Skeletal muscle tissue (tissue), 4 donors: ENCODE measurements around the gene SAP30BP. TPM values are rescaled to one million over a fixed set of nuclear protein-coding genes. Genes with fewer than 3 reads are reported as not detected.

Experiments
- H3K27ac ChIP-seq: one replicate; pipeline ENCODE4 v1.7.0; 2013; ENCODE audit warnings: mild to moderate bottlenecking, low read depth, low read length, inconsistent platforms
- H3K27me3 ChIP-seq, 3 donors: one replicate each; pipeline ENCODE4 v1.7.0; 2013; ENCODE audit warnings: low read length in 3 of 3; ENCODE audit not compliant: control insufficient read depth in 3 of 3, insufficient read depth in 3 of 3
- H3K36me3 ChIP-seq, 3 donors: one replicate each; pipeline ENCODE4 v1.7.0; 2013; ENCODE audit warnings: low read length in 3 of 3; ENCODE audit not compliant: control insufficient read depth in 3 of 3, insufficient read depth in 3 of 3
- H3K4me1 ChIP-seq, 3 donors: one replicate each; pipeline ENCODE4 v1.7.0; 2013; ENCODE audit warnings: low read length in 3 of 3, mild to moderate bottlenecking in 3 of 3; ENCODE audit not compliant: control insufficient read depth in 3 of 3, insufficient read depth in 3 of 3
- H3K4me3 ChIP-seq, 3 donors: one replicate each; pipeline ENCODE4 v1.7.0; 2013; ENCODE audit warnings: low read length in 3 of 3
- H3K9ac ChIP-seq, 3 donors: one replicate each; pipeline ENCODE4 v1.7.0; 2013; ENCODE audit warnings: low read length in 3 of 3, mild to moderate bottlenecking in 3 of 3, moderate library complexity in 2 of 3, low read depth in 1 of 3
- H3K9me3 ChIP-seq, 3 donors: one replicate each; pipeline ENCODE4 v1.7.0; 2013; ENCODE audit warnings: low read length in 3 of 3; ENCODE audit not compliant: control insufficient read depth in 3 of 3
- total RNA-seq: library from RNA; depleted of rRNA; stranded (reverse); fragments of >200 nt; gene quantifications from one replicate; pipeline ENCODE4 v1.2.3, GENCODE V29; 2014
- donor health status: Osteomylitis.

Gene SAP30BP
- total RNA-seq, 1 donor from 2014 or later, result 36.5 TPM

DNA sequence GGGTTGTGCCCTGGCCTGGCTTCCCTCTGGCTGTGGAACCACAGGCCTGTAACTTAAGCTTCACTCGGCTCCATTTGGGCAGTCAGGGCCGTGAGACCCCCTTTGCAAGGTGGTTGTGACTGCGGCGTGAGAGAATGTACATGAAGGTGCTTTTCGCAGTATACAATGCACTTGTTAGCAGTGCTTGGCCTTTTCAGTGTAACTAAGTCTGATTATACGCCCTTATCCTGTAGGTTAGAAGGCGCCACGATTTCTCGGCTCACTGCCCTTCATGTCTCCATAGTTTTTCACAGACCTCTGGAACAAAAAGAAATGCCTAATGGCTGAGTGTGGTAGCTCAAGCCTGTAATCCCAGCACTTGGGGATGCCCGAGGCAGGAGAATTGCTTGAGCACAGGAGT lies 13.3 kb downstream of the SAP30BP start:
- Histone ChIP-seq H3K36me3 (peaks cover 5 to 8% (median 6%) of the 10 kb centered on the region in 3 donors), H3K9ac (no peak overlapping the region), H3K27ac (peak overlapping the region; percentile 5), H3K4me1 (peaks cover 12 to 21% (median 14%) of the 10 kb centered on the region in 3 donors), H3K27me3 (no peaks in the 10 kb centered on the region), H3K9me3 (no peaks in the 10 kb centered on the region), H3K4me3 (no peak overlapping the region)

GRCh38 chr17:75681289-75681688 lies 14.2 kb downstream of the SAP30BP start:
- Histone ChIP-seq H3K9me3 (no peaks in the 10 kb centered on the region), H3K36me3 (peaks cover 5 to 8% (median 6%) of the 10 kb centered on the region in 3 donors), H3K27ac (no peak overlapping the region), H3K9ac (peak overlapping the region in 1 of 3 donors; percentile 11), H3K4me1 (peaks cover 18 to 23% (median 20%) of the 10 kb centered on the region in 3 donors), H3K4me3 (no peak overlapping the region), H3K27me3 (no peaks in the 10 kb centered on the region)

- Histone ChIP-seq H3K4me1 (peaks cover 33 to 36% (median 35%) of the 10 kb centered on the region in 3 donors), H3K4me3 (no peak overlapping the region), H3K9ac (no peak overlapping the region), H3K9me3 (no peaks in the 10 kb centered on the region), H3K27ac (no peak overlapping the region), H3K36me3 (peaks cover 3 to 5% (median 4%) of the 10 kb centered on the region in 3 donors), H3K27me3 (no peaks in the 10 kb centered on the region)
Observed at GRCh38 chr17:75683583-75683982, 16.4 kb downstream of the SAP30BP start.

- Histone ChIP-seq H3K9me3 (no peaks in the 10 kb centered on the region), H3K27me3 (no peaks in the 10 kb centered on the region), H3K36me3 (peaks cover 3 to 5% (median 3%) of the 10 kb centered on the region in 3 donors), H3K4me3 (no peak overlapping the region), H3K4me1 (peaks cover 35 to 42% (median 40%) of the 10 kb centered on the region in 3 donors), H3K27ac (no peak overlapping the region), H3K9ac (no peak overlapping the region)
Observed at GRCh38 chr17:75684249-75684648, 17.1 kb downstream of the SAP30BP start.

- H3K9ac ChIP-seq, result no peak overlapping the region
- H3K4me1 ChIP-seq, result peaks cover 31 to 45% (median 44%) of the 10 kb centered on the region in 3 donors
- H3K4me3 ChIP-seq, result no peak overlapping the region
- no peak overlapping the region for H3K27ac ChIP-seq
- no peaks in the 10 kb centered on the region for H3K27me3 ChIP-seq
- no peaks in the 10 kb centered on the region for H3K9me3 ChIP-seq
- H3K36me3 ChIP-seq, result peaks cover 0 to 3% (median 3%) of the 10 kb centered on the region in 3 donors
Observed at GRCh38 chr17:75684924-75685323, 17.8 kb downstream of the SAP30BP start.

- H3K36me3 ChIP-seq, result peaks cover 0 to 3% (median 0%) of the 10 kb centered on the region in 3 donors
- peak overlapping the region; percentile 45 for H3K27ac ChIP-seq
- H3K9ac ChIP-seq, result no peak overlapping the region
- peaks cover 31 to 49% (median 46%) of the 10 kb centered on the region in 3 donors for H3K4me1 ChIP-seq
- no peaks in the 10 kb centered on the region for H3K27me3 ChIP-seq
- H3K4me3 ChIP-seq, result no peak overlapping the region
- no peaks in the 10 kb centered on the region for H3K9me3 ChIP-seq
Observed at GRCh38 chr17:75685499-75685898, 18.4 kb downstream of the SAP30BP start.

GRCh38 chr17:75688209-75688825 lies 21.2 kb downstream of the SAP30BP start:
- Histone ChIP-seq H3K4me1 (peaks cover 48 to 74% (median 63%) of the 10 kb centered on the region in 3 donors), H3K9me3 (no peaks in the 10 kb centered on the region)

DNA sequence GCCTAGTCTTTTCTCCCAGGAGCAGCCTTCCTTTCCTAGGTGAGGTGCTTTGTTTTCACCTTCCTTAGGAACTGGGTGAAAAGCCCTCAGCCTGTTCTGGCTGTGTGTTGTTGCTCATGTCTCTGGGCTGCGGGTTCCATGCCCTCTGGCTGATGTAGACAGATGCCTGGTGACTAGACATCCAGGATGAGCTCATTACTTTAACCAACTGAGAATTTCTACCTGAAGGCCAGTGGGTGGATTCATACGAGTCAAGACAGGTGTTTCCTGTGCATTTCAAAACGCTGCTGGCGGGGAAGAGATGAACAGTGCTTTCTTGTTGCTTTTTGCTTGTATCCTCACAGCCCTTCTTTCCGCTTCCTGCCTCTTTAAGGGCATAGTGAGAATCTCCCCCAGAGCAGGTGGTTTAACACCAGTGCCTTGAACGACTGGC lies 22.3 kb downstream of the SAP30BP start:
- H3K27me3 ChIP-seq, result no peaks in the 10 kb centered on the region
- no peak overlapping the region for H3K4me3 ChIP-seq
- H3K27ac ChIP-seq, result peak overlapping the region; percentile 67
- no peak overlapping the region for H3K9ac ChIP-seq
- peaks cover 3 to 6% (median 4%) of the 10 kb centered on the region in 3 donors for H3K36me3 ChIP-seq
- H3K9me3 ChIP-seq, result no peaks in the 10 kb centered on the region
- peaks cover 55 to 83% (median 73%) of the 10 kb centered on the region in 3 donors for H3K4me1 ChIP-seq

More at GRCh38 chr17:75688209-75688825, 21.2 kb downstream of the SAP30BP start:
- Histone ChIP-seq H3K27ac (peak overlapping the region; percentile 67), H3K9ac (peak overlapping the region; percentile 20 to 55 (median 21)), H3K4me3 (no peak overlapping the region), H3K27me3 (no peaks in the 10 kb centered on the region), H3K36me3 (peaks cover 3 to 6% (median 4%) of the 10 kb centered on the region in 3 donors)

DNA sequence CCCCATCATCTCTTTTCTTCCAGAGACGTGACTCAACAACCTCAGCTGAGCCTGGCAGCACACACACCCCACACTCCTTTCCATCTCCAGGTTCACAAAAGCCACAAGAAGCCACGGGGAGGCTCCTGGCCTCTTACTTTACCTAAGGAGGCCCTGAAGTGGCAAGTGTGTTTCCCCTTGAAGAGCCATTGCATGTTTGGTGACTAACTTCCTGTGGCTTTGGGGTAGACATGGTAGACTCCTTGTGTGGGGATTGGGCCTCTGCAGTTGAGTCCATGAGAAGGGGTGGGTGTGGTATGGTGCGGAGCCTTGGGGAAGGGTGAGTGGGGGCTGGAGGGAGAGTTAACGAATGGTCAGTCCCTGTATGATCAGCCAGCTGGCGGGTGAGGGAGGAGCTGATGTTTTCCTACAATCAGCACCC lies 24.2 kb downstream of the SAP30BP start:
- H3K36me3 ChIP-seq, result peaks cover 4 to 12% (median 8%) of the 10 kb centered on the region in 3 donors
- H3K4me3 ChIP-seq, result no peak overlapping the region
- H3K9me3 ChIP-seq, result no peaks in the 10 kb centered on the region
- H3K4me1 ChIP-seq, result peaks cover 57 to 86% (median 76%) of the 10 kb centered on the region in 3 donors
- H3K27me3 ChIP-seq, result no peaks in the 10 kb centered on the region
- no peak overlapping the region for H3K27ac ChIP-seq
- no peak overlapping the region for H3K9ac ChIP-seq

GRCh38 chr17:75691801-75692626 lies 24.9 kb downstream of the SAP30BP start:
- no peak overlapping the region for H3K4me3 ChIP-seq
- H3K36me3 ChIP-seq, result peaks cover 4 to 12% (median 8%) of the 10 kb centered on the region in 3 donors
- no peak overlapping the region for H3K27ac ChIP-seq
- H3K9me3 ChIP-seq, result no peaks in the 10 kb centered on the region
- H3K9ac ChIP-seq, result no peak overlapping the region
- no peaks in the 10 kb centered on the region for H3K27me3 ChIP-seq
- peaks cover 55 to 87% (median 77%) of the 10 kb centered on the region in 3 donors for H3K4me1 ChIP-seq
